Measurements from ENCODE around the gene PLOD1.

The PLOD1 gene

GRCh38 chr1:11979028-11979850 is 44.7 kb downstream of the PLOD1 start:
- no peak for DNase-seq (ENCODE audit: low read depth)

GRCh38 chr1:11979851-11980675 is 45.5 kb downstream of the PLOD1 start, which contains the start of gene MFN2:
Gene MFN2 (plus strand): TSS chr1:11980444. CDS start chr1:11989169, 8,725 bp downstream.
- peak; percentile 85 for DNase-seq (ENCODE audit: low read depth)

DNA sequence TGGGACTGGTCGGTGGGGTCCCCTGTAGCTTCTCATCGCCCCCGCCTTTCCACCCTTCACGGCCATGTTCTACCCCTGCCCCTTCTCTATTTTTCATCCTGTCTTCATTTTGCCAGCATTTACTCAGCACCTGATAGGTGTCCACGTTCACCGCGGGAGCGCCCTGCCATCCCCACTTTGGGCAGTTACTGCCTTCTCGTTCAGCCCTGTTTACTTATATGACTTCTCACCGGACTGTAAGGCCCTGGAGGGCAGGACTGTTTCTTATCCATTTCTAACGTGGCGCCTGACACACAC is 46.1 kb downstream of the PLOD1 start:
- no peak for DNase-seq (ENCODE audit: low read depth)

GRCh38 chr1:11981378-11982009 is 47.0 kb downstream of the PLOD1 start:
- no peak for DNase-seq (ENCODE audit: low read depth)

GRCh38 chr1:11982010-11982392 is 47.5 kb downstream of the PLOD1 start:
- DNase-seq (ENCODE audit: low read depth), result no peak

DNA sequence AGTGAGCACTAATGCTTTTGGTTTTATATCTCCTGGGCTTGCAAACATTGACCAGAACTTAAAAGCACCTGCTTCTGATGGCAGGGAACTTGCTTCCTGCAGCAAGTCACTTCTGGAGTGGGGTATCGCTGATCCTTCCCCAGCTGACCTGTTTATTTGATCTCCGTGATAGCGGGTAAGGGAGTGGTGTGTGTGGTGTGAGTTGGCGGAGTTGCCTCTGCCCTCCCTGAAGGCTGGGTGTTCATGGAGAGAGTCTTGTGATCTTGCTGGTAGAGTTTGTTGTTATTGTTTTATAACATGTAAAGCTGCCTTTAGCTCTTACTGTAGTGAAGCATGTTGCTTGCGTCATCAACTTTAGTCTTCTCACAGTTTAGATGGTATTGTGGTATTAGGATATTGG is 49.6 kb downstream of the PLOD1 start:
- DNase-seq (ENCODE audit: low read depth), result no peak

DNA sequence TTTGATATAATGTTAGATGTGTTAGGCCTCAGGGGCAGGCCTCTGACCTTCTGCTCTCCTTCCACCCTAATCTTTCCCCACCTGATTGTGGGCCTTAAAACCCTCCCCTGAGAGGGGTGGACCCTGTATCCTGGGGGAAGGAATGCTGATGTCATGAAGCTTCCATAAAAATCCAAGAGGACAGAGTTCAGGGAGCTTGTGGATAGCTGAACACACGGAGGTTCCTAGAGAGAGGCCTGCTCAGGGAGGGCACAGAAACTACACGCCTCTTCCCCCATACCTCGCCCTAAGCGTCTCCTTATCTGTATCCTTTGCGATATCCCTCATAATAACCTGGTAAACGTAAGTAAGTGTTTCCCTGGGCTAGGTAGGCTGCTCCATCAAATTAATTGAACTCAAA is 50.1 kb downstream of the PLOD1 start:
- DNase-seq (ENCODE audit: low read depth), result no peak

DNA sequence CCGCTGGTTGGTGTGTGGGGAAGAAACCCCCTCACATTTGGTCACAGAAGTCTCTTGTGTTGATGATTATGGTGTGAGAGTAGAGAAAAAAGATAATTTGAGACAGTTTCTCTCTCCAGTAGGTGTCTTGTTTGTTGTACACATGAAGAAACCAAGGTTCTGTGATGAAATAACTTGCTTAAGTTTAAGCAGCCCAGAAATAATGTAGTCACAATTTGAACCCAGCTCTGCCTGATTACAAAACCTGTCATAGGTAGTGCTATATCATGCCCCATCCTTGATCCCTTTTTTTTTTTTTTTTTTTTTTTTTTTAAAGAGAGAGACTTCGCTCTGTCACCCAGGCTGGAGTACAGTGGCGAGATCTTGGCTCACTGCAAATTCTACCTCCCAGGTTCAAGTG is 50.7 kb downstream of the PLOD1 start:
- no peak for DNase-seq (ENCODE audit: low read depth)

- DNase-seq (ENCODE audit: low read depth), result no peak
Observed at GRCh38 chr1:11985851-11986250, 51.3 kb downstream of the PLOD1 start.

DNA sequence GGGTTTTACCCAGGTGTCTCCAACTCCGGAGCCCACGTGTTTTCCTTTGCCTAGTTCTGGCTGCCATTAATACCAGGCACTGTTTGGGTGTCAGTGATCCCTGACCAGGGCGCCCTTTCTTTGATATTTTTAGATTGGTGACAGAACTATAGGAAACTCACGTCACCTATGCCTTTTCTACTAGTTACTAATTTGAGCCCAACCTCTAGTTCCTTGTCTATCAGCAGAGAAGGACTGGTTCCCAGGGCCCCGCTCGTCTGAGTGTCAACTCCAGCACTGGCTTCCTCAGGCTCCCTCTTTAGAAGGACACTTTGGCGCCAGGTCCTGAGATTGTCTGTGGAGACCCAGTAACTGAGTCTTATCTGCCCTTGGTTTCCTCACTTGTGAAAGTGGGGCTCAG is 55.2 kb downstream of the PLOD1 start:
- no peak for DNase-seq (ENCODE audit: low read depth)

GRCh38 chr1:11990303-11991032 is 56.0 kb downstream of the PLOD1 start:
- DNase-seq (ENCODE audit: low read depth), result no peak

DNA sequence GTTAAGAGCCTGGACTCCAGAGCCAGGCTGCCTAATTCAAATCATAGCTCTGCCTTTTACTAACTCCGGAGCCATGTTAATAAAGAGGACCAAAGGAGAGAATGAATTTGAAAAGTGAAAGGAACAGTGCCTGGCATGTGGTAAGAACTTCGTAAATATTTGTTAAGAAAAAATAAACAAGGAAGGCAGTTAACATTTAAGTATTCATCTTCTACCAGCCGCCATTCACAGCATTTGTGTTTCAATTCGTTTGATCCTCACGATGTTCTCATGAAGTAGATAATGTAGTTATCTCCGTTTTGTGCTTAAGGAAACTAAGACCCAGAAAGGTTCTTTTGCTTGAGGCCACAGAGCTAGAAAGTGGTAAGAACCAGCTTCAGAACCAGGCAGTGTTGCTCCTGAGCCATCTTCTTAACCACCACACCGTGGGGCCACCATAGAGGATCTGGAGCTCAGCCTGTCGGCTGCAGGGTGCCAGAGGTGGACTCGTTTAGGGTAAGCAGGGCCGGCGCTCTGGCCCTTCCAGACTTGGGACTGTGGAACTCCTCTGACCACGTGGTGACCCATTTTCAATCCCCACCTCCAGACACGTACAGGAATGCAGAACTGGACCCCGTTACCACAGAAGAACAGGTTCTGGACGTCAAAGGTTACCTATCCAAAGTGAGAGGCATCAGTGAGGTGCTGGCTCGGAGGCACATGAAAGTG is 57.6 kb downstream of the PLOD1 start:
- DNase-seq (ENCODE audit: low read depth), result no peak

- no peak for DNase-seq (ENCODE audit: low read depth)
Observed at GRCh38 chr1:11997081-11997850, 62.7 kb downstream of the PLOD1 start.

DNA sequence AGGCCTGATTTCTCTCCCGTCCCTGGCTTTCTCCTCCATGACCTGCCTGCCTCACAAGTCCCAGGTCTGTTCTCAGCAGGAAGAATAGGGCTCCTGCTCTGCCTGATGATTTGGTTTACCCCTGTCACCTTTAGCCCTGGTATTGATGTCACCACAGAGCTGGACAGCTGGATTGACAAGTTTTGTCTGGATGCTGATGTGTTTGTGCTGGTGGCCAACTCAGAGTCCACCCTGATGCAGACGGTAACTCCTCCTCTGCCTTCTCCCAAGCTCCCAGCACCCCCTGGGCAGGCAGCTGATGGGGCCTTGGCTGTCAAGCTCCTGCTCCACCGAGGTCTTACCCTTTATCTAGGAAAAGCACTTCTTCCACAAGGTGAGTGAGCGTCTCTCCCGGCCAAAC is 64.1 kb downstream of the PLOD1 start:
- no peak for DNase-seq (ENCODE audit: low read depth)

GRCh38 chr1:11999236-11999635 is 64.7 kb downstream of the PLOD1 start:
- DNase-seq (ENCODE audit: low read depth), result no peak

- no peak for DNase-seq (ENCODE audit: low read depth)
Observed at GRCh38 chr1:12001249-12001917, 66.9 kb downstream of the PLOD1 start.

DNA sequence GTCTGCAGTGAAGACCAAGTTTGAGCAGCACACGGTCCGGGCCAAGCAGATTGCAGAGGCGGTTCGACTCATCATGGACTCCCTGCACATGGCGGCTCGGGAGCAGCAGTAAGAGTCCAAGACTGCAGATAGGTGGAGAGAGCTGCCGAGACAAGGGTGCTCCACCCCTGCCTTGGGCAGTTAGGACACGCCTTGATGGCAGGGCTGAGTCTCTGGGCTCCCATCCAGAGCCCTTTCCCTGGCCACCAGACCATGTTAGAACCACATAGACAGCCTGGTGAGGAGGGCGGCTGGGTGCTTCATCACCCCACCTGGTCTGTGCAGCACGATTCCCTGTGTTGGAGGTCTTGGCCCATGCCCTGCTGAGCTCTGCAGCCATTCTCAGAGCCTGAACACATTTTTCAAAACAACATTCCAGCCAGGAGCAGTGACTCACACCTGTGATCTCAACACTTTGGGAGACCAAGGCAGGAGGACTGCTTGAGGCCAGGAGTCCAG is 67.5 kb downstream of the PLOD1 start:
- DNase-seq (ENCODE audit: low read depth), result no peak

- no peak for DNase-seq (ENCODE audit: low read depth)
Observed at GRCh38 chr1:12003762-12004161, 69.2 kb downstream of the PLOD1 start.

DNA sequence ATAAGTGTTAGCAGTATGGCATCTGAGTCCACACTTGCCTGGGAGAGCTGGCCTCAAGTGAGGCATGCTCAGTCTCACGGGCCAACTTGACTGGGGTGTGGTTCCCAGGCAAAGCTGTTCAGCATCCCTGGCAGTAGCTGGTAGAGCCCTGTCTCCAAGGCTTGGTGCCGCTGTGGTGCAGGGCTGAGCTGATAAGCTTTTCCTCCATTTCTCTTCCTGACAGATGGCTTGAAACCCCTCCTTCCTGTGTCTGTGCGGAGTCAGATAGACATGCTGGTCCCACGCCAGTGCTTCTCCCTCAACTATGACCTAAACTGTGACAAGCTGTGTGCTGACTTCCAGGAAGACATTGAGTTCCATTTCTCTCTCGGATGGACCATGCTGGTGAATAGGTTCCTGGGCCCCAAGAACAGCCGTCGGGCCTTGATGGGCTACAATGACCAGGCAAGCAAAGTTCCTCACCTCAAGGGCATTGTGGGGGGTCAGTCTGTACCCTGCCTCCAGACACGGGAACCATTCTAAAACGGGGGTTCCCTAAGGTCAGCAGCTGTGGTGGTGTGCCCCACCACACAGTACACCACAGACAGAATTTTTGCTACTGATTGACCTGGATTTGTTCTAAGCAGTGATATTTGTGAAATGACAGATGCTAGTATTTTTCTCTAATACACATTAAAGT is 71.1 kb downstream of the PLOD1 start:
- no peak for DNase-seq (ENCODE audit: low read depth)
